Activated naive CD8-positive, alpha-beta T cell treated with anti-CD3 and anti-CD28 coated beads, Interleukin-2, amount 50 U/mL, for 16 hours (primary cell): Measurements from ENCODE around the gene NACC2.

Experiments used
- DNase-seq: peaks from one replicate; pipeline ENCODE4 v3.0.0-alpha.2; 2020; ENCODE audit warnings: low read depth, low spot score

Gene NACC2

DNA sequence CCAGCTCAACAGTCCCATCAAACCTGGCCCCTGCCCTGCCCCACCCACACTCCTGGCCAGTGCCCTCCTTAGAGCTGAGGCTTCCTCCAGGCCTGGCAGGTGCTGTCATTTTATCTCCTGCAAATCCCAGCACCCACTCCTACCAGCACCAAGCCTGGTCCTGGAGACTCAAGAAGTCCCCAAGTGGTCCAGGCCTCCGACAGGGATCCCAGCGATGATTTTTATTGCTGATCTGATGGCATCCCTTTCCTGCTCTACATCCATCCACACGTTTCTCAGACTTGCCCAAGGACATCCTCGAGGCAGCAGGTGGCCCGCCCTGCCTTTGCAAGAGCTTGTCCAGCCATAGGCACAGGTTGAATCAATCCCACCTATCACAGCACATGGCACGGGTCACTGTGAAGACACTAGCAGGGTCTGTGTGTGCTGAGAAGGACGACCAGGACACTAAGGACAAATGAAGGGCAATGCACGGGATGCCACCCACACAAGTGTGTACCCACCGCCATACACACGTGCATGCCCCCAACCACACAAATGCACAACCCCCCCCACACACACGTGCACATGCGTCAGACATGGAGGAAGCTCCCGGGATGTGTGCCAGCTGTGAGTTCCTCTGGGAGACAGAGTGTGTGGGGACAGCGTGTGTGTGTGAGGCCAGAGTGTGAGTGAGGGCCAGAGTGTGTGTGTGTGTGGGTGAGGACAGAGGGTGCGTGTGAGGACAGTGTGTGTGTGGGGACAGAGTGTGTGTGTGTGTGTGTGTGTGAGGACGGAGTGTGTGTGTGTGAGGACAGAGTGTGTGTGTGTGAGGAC is 71.5 kb downstream of the NACC2 start:
- DNase-seq = no peak

DNA sequence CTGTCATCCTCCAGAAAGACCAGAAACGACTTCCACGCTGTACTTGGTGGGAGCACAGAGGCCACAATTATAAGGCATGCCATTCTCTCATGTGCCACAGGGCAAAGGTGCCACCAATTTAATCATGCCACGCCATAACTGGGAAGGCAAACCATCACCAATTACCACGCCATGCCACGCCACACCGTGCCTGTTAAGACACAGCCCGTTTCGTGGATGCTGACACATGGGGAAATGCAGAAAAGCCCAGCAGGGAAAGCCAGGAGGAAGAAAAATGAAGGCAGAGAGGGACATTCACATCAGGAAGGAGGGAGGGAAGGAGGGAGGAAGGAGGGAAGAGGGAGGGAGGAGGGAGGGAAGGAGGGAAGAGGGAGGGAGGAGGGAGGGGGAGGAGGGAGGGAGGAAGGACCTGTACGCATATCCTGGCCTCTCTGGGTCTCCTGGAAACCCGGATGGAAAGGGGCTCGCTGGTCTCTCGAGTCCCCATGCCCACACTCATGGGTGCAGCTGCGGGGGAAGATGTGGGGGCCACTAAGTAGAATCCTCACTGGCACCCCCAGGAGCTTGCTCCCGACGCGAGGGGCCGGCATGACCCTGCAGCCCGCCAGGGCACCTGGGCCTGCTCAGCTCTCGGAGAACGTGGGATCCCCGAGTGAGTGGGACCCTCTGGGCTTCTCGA is 72.2 kb downstream of the NACC2 start:
- no peak for DNase-seq

DNA sequence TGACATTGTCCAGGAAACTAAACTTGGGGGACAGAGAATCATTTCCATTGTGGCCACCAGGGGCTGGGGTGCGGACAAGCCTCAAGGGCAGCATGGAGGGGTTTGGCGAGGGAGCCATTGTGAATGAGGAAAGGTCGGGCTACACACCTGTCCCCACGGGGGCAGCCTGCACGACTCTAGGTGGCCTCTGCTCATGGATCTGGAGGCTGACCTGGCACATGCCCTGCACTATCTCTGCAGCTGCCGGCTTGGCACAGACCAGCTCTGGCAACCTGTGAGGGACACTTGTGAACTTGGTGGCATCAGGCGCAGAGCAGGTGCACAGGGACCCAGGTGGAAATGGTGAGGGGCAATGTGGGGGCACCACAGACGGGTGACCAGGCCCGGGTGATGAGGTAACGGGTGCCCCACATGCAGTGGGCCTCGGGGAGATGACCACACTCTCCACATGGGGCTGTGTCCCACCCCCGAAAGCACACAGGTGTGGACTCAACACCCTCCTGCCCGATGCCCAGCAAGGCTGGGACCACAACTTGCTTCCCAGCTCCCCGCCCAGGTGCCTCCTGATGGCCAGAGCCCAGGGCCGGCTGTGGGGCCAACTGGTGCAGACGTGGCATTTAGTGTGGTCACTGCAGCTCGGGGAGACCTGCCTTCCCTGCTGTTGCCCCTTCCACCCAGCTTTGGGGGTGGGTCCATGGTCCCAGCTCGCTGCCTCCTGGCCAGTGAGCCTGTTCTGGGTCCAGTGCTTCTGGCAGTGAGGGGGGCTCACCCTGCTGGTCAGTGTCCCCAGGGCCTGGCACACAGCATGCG is 73.0 kb downstream of the NACC2 start:
- DNase-seq = no peak

DNA sequence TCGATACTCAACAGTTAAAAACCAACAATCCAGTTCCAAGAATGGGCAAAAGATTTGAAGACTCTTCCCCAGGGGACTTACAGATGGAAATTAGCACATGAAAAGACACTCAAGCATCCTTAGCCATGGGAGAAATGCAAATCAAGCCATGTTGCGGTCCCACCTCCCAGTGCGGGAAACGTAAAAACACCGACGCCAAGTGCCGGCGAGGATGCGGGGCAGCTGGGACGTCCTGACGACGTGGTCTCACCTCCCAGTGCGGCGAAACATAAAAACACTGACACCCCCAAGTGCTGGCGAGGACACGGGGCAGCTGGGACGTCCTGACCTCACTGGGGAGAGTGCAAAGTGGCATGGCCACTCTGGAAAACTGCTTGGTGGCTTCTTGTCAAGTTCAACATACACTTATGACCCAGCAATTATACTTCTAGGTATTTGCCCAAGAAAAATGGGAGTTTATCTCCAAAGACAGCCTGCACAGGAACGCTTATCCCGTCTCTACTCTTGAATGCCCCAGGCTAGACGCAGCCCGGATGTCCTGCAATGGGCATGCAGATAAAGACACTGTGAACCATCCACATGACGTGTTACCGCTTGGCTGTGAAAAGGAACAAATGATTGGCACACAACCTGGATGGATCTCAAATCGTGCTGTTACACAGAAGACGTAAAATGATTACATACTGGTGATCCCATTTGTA is 73.8 kb downstream of the NACC2 start:
- no peak for DNase-seq

DNA sequence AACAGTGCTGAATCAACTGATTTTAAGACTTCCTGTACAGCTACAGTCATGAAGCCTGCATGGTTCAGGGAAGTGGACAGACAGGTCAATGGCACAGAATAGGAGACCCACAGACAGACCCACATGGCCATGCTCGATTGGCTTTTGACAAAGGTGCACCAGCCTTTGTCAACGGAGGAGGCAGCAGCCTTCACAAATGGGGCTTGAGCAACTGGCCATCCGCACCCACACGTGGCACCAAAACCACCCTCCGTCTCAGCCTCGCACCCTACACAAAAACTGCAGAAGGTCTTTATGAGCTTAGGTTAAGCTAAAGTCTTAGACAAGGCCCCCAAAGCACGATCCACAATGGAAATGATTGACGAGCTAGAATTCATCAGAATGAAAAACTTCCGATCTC is 74.4 kb downstream of the NACC2 start:
- no peak for DNase-seq

DNA sequence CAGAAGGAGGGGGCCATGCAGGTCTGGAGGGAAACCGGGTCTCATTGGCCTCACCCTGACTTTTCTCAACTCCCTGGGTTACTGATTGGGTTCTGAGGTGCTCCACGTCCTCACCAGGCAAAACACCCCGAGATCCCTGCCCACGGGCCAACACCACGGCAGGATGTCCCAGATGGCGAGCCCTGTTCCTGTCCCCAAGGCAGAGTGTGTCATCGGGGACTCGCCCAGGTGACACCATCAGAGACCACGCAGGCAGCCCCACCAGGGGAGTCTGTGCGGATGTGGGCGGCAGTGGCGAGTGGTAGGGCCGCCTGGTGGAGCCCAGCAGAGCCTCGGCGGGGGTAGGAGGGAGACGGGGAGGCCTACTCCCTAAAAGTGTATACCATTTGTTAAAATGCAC is 74.9 kb downstream of the NACC2 start:
- no peak for DNase-seq

DNA sequence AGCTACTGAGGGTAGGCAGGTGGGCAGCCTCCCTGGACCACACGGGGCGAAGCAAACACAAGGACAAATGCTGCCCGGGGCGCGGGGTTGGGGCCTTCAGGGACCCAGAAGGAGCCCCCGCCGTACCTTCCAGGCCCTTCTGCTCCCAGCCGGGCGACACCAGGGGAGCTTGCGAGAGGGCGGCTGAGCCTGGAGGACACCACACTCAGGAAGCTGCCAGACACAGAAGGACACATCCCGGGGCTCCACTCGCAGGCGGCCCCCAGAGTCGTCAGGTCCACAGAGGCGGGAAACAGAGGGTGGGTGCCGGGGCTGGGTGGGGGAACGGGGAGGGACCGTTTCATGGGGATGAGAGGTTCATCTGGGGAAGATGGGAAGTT is 75.4 kb downstream of the NACC2 start:
- DNase-seq = no peak

DNA sequence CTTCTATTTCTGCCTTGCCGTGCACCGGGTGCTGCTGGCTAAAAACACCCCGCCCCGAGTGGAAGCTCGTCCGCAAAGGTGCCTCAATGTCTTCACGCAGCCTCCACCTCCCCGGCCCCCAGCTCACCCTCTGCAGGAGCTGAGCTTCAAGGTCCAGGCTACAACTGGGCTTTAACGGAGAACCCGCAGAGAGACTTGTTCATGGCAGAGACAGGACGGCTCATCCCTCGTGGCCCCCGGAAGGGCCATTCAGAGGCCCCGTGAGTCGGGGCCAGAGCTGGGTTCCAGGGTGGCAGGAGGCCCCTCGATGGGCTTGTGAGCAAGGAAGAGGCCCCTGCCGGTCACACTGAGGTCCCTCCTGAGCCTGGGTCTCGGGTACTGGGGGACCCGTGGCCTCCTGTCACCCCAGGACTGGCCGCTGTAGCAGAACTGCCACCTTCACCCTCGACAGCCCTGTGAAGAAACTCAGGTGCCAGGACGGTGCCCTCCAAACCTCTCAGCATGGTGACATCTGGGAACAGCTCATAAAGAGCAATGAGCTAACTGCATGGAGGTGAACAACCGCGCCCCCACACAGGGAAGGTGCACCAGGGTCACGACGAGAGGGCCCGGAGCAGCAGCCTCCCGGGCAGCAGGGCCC is 75.9 kb downstream of the NACC2 start:
- DNase-seq = no peak

DNA sequence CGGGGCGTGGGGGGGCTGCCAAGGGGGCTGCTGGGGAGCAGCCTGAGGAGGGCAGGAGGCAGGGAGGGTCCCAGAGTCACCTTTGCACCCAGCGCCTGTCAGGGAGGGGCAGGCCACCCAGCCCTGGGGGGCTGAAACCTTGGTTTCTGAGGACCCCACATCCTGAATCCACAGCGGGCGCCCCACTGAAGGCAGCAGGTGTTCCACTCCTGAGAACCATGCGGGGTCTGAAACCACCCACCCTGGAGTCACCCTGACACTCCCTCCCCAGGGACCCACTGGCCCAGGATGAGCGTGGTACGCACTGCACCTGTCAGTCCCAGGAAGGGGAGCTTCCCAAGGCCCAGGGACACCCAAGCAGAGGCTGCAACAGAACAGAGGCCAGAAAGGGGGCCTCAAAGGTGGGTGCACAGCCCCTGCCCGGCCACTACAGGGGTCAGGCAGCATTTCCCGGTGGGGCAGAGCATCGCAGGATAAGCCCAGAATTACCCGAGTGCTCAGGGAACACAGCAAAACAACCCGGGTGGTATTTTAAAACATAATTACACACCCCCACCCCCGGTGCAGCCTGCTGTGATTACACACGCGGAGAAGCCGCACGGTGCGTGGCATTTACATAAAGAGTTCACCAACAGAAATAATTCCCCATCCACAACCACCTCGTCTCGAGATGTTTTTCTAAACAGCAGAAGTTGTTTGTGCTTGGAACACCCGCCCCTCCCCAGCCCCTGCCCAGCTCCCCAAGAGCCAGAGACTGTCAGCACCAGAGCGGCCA is 76.6 kb downstream of the NACC2 start:
- DNase-seq = no peak

DNA sequence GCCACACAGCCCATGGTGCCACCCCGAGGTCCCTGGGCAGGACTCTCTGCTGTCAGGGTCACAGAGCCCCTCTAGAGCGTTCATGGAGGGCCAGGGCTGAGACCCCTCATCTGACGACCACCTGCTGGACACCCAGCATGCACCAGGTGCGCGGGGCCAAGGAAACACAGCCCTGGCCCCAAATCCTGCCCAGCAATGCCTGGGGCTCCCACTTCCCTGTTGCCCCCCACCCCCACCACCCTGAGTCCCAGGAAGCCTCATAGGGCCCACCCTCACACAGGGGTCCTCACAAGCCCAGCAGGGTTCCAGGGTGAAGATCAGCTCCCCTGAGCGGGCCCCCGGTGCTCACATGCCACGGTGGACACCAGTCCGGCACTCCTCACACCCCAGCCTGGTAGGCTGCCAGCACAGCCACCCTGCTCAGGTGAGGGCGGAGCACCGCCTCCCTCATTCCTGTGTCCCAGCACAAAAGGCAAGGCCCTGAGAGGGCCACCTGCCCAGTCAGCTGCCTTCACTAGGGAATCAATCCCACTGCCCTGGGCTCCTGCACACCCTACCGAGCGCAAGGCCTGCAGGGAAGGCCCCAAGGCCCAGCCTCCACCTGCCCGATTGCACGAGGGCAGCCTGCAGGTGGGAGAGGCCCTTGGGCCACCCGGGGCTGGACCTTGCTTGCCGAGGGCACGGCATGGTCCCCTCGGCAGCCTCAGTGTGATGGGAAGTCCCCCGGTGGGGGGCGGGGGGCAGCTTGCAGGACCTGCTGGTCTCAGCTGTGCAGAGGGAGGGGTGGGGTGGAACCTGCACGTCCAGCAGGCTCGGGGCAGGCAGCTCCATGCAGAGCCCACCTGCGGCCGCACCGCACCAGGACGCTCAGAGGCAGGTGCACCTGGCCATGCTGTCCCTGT is 77.5 kb downstream of the NACC2 start:
- no peak for DNase-seq

DNA sequence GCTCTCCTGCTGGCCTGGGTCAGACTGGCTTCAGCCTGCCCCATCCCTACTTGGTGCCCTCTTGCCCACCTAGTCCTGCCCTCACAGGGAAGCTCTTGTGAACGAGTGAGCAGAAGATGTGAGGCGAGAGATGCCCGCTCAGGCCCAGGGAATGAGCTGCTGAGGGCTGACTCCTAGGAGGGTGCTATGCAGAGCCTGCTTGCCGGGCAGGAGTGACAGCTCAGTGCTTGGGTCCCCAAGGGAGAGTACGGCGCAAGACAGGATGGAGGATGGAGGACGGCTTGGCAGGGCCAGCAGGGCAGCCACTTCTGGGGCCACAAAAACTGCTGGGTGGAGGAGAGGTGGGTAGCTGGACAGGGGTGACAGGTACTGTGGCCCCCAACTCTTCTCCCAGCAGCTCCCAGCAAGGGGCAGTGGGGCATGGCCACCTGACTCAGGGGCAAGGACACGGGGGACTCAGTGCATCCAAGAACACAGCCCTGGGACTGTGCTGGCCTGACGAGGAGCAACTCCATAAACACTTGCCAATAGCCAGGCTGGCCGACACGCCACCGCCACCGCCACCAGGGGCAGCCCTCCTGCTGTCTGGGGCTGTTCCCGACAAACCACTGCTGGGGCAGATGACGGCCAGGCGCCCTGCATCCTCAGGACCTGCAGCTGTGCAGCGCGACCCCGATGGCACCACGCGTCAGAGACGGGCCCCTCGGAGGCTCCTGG is 78.4 kb downstream of the NACC2 start:
- DNase-seq = no peak

DNA sequence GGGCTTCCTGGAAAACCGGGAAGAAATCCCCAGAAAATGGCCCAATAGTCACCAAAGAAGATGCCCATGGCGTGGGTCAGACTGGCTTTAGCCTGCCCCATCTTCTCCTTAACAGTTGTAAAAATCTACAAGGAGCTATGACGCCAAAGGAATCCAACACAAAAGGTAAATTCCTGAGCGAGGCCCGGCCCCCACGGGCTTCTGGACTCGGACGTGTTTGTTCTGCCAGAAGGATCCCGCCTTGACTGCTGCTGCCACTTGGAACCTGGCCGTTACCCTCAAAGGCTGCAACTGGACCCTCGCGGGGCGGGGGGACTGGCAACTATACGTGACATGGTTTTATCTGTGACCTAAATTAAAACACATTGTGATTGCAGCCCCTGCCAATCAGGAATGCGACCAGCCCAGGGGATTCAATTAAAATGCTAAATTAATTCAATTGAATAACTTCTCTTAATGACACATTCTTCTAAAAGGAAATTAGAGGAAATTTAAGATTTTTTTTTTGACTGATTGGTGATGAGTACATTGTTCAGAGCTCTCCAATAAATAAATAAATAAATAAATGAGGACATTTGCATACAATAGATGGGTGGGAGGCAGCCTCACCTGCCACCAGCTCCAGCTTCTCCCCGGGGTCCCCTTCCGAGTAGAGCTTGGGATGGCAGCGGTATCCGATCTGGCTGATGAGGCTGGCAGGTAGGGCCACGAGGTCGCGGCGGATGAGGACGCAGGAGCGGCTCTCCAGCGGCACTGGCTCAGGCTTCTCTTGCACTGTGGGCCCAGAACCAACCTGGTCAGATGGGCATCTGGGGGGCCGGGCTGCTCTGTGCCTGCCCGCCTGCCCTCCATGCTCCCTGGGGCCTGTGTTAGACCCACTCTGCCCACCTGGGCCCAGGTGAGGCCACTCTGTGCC is 79.2 kb downstream of the NACC2 start:
- no peak for DNase-seq

DNA sequence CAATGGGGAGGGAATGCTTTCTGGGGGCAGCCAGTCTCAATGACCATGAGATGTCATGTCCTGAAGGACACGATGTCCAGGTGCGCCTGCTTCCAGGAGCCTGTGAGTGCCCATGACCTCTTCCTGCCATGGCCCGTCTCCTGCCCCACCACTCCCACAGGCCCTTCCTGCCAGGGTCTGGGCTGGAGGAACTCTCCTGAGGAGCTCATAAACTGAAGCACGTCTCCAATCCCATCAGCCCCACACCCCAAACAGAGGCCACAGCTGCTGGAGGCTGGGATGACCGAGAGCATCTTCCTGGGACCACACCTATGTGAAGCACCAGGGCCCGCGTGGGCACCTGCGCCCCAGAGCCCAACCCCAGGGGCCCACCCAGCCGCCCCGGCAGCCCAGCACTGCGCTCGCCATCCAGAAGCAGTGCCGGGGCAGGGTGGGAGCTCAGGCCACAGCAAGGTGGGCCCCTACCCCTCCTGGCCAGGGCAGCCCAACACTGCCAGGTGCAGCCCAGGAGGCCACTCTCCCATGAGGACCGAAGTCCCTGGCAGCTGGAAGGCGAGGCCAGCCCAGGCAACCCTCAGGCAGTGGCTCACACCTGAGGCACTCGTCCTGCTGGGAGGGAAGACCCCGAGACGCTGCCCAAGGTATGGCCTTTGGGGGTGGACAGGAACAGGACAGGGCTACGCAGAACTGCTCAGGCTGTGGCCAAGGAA is 80.0 kb downstream of the NACC2 start:
- DNase-seq = no peak

DNA sequence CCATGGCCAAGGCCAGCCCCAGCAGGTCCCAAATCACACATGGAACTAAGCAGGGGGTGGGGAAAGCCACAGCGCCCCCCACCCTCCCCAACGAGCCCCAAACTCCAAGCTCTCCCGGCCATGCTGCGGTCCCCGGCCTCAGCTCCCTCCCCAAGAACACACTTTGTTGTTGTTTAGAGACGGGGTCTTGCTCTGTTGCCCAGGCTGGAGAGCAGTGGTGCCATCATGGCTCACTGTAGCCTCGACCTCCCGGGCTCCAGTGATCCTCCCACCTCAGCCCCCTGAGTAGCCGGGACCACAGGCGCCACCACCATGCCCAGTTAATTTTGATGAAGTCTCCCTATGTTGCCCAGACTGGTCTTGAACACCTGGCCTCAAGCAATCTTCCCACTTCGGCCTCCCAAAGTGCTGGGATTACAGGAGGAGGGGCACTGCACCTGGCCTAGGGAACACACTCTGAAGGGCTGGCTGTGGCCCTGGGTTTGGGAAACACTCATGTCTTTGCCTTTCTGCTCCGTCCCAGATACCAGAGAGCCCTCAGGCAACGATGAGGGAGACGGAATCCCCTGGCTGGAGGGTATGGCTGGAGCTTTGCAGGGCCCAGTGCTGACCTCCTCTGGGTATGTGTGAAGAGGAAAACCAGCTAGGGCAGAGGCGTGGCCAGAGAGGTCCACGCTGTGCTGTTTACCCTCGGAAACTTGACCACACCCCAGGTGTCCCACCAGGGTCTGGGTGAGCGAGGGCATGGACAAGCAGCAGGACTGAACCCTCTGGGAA is 80.8 kb downstream of the NACC2 start:
- DNase-seq = no peak

DNA sequence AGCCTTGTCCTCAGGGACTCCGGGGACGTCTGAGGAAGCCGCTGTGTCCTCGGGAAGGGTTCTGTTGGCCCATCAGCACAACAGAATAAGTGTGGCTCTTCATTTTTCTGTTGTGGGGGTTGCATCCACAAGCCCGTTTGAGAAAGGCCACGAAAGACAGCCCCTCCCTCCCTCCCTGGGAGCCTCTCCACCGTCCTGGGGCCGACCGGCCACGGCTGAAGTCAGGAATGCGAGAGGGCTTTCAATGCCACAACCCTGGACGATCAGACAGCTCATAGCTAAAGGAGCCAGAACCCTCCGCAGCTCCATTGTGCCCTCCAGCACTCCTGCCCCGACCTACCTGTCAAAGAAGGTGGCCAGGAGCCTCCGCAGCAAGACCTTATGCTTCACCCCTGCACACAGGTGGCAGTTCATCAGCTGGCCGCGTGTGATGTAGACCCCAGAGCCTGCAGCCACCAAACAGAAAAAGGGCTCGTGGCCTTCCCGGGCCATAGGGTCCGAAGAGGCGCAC is 81.5 kb downstream of the NACC2 start:
- no peak for DNase-seq

DNA sequence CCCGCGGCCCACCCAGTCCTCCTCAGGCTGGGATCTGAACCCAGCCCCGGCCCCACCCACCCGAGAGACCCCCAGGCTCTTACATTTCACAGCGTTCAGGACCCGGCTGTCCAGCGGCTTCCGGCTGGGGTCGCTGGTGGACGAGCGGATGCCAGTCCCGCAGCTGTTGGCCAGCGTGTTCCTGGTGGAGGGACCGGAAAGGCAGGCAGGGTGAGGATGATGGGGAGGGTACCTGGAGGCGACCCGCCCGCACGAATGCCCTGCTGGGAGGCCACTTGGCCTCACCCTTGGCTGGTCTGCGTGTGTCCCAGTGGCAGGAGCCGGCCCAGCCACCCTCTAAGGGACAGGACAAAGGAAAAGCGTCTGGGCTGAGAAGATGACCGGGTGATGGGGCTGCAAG is 82.0 kb downstream of the NACC2 start:
- no peak for DNase-seq
